ENCODE results near the gene GRIFIN. TPM values are rescaled to one million over a fixed set of nuclear protein-coding genes. Genes with fewer than 3 reads are reported as not detected.

The GRIFIN gene
- total RNA-seq, 6 donors from 2014 or later = not detected

DNA sequence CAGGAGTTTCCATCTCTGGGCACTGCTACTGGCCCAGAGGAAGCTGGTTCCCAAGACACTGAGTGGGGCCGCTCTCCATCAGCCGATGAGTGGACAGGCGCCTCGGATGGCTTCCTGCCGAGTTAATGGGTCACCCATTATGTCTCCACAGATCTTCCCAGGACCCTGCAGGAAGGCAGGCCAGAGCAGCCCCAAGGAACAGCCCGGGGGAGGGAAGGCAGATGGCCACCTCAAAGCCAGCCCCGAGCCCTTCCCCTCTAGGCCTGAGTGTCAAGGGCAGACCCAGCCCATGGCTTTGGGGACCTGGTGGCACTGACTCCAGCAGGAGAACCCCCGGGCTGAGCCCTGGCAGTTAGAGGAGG is 40.0 kb upstream of the GRIFIN start:
- peak in 1 of 2 donors; percentile 45 for DNase-seq
- TF ChIP-seq, protein P1, sequence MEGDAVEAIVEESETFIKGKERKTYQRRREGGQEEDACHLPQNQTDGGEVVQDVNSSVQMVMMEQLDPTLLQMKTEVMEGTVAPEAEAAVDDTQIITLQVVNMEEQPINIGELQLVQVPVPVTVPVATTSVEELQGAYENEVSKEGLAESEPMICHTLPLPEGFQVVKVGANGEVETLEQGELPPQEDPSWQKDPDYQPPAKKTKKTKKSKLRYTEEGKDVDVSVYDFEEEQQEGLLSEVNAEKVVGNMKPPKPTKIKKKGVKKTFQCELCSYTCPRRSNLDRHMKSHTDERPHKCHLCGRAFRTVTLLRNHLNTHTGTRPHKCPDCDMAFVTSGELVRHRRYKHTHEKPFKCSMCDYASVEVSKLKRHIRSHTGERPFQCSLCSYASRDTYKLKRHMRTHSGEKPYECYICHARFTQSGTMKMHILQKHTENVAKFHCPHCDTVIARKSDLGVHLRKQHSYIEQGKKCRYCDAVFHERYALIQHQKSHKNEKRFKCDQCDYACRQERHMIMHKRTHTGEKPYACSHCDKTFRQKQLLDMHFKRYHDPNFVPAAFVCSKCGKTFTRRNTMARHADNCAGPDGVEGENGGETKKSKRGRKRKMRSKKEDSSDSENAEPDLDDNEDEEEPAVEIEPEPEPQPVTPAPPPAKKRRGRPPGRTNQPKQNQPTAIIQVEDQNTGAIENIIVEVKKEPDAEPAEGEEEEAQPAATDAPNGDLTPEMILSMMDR (IDR thresholded peaks at IDR 0.05) = no peak
- TF ChIP-seq POLR2A (IDR thresholded peaks at IDR 0.05) = no peak
- TF ChIP-seq EP300 (IDR thresholded peaks at IDR 0.05) = no peak
- TF ChIP-seq POLR2AphosphoS5 (IDR thresholded peaks at IDR 0.05) = no peak
- no peak for ATAC-seq (ENCODE audit: low FRiP score in 2 of 2)
- H3K27ac ChIP-seq = no peak overlapping the region
- H3K36me3 ChIP-seq = no peaks in the 10 kb centered on the region
- 95% methylated on average over 8 of the region's 8 CpGs; no CpG with 5 or more reads in 1 of the 2 donors for WGBS, 2 donors
- H3K27me3 ChIP-seq = peaks cover 0 to 2% (median 0%) of the 10 kb centered on the region in 4 donors
- no peak overlapping the region for H3K4me3 ChIP-seq
- no peaks in the 10 kb centered on the region for H3K9me3 ChIP-seq
- H3K4me1 ChIP-seq = peaks cover 39 to 46% (median 41%) of the 10 kb centered on the region in 4 donors

DNA sequence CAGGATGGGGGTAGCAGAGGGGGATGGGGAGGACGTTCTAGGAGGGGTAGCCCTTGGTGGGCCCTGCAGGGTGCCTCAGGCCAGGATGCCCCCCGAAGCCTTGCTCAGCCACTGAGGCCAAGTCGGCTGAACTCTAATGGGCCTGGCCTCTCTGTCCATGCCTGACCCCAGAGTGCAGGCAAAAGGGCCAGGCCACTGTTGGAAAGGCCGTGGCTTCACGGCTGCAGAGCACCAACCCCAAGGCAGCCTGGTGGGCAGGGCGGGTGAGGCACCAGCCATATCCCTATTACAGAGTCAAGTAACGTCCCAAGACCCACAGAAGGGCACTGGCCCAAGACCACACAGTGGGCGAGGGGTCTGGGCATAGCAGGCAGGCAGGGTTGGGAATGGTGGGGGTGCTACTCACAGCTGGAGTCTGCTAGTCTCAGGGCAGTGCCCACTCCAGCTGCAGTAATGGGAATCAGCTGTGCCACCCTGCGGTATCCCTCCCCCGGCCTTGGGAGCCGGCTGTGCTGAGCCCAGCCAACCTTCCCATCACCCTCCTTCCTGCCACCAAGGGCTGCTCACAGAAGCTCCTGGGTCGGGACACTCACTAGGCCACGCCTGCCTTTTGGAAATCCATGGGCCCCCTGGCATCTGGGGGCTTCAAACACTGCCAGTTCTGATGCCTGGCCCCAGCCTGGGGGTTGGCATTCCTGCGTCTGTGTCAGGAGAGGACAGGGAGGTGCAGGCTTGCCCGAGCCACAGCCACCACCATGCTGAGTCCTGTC is 39.4 kb upstream of the GRIFIN start:
- H3K9me3 ChIP-seq = no peaks in the 10 kb centered on the region
- no peak for TF ChIP-seq POLR2AphosphoS5 (IDR thresholded peaks at IDR 0.05)
- TF ChIP-seq, protein P1 (IDR thresholded peaks at IDR 0.05) = no peak
- no peak for TF ChIP-seq POLR2A (IDR thresholded peaks at IDR 0.05)
- no peak for TF ChIP-seq EP300 (IDR thresholded peaks at IDR 0.05)

DNA sequence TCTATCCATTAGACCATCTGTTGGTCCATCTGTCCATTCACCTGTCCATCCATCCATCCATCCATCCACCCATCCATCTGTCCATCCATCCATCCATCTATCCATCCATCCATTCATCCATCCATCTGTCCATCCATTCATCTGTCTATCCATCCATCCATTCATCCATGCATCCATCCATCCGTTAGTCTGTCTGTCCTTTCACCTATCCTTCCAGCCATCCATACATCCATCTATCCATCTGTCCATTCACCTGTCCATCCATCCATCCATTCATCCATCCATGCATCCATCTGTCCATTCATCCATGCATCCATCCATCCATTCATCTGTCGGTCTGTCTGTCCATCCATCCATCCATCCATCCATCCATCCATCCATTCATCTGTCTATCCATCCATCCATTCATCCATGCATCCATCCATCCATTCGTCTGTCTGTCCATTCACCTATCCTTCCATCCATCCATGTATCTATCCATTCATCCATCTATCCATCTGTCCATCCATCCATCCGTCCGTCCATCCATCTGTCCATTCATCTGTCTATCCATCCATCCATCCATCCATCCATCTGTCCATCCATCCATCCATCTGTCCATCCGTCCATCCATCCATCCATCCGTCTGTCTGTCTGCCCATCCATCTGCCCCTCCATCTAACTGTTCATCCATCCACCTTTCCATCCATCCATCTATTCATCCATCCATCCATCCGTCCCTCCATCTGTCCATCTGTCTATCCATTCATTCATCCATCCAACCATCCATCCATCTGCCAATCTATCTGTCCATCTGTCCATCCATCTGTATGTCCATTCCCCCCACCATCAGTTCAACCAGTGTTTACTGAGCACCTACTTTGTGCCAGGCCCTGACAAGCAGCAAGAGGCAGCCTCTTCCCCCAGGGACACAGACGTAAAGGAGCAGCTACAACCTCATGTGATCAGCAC is 38.5 kb upstream of the GRIFIN start:
- H3K36me3 ChIP-seq = no peaks in the 10 kb centered on the region
- TF ChIP-seq EP300 (IDR thresholded peaks at IDR 0.05) (no peak), POLR2AphosphoS5 (IDR thresholded peaks at IDR 0.05) (no peak), POLR2A (IDR thresholded peaks at IDR 0.05) (no peak)
- TF ChIP-seq, protein P1 (IDR thresholded peaks at IDR 0.05) = no peak
- H3K9me3 ChIP-seq = no peaks in the 10 kb centered on the region
- no peak overlapping the region for H3K4me3 ChIP-seq
- DNase-seq (no peak), ATAC-seq (ENCODE audit: low FRiP score in 2 of 2) (no peak)
- WGBS, 2 donors = 79 to 89% methylated on average over 9 of the region's 9 CpGs
- H3K27ac ChIP-seq = no peak overlapping the region
- H3K27me3 ChIP-seq = no peaks in the 10 kb centered on the region
- H3K4me1 ChIP-seq = peaks cover 40 to 46% (median 43%) of the 10 kb centered on the region in 4 donors

More for the DNA sequence above, 39.4 kb upstream of the GRIFIN start:
- H3K27me3 ChIP-seq = no peaks in the 10 kb centered on the region
- no peak for ATAC-seq (ENCODE audit: low FRiP score in 2 of 2)
- H3K36me3 ChIP-seq = no peaks in the 10 kb centered on the region
- H3K4me1 ChIP-seq = peaks cover 39 to 46% (median 42%) of the 10 kb centered on the region in 4 donors
- no peak overlapping the region for H3K27ac ChIP-seq
- 87 to 91% methylated on average over 6 to 11 of the region's 15 CpGs for WGBS, 2 donors
- H3K4me3 ChIP-seq = no peak overlapping the region
- peak in 1 of 2 donors; percentile 56 for DNase-seq

DNA sequence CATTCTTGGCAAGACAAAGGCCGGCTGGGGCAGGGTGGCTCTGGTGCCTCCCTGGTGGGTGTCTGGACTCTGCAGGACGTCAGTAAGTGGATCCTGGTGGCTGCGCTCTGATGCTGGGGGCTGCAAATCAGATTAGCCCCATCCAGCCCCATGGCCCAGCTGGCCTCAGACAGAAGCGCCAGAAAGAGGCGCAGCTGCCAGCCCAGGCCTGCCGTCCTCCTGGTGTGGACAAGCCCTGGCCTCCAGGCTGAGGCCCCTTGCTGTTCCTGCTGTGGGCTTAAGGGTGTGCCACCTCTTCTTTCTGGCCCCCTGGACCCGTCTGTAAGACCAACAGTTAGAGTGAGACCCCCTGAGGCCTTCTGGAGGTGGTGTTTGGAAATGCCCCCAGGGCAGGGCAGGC is 37.5 kb upstream of the GRIFIN start:
- Histone ChIP-seq H3K4me3 (no peak overlapping the region), H3K27ac (no peak overlapping the region), H3K4me1 (peaks cover 43 to 48% (median 45%) of the 10 kb centered on the region in 4 donors), H3K36me3 (no peaks in the 10 kb centered on the region), H3K9me3 (no peaks in the 10 kb centered on the region), H3K27me3 (no peaks in the 10 kb centered on the region)
- WGBS, 2 donors = 95 to 96% methylated on average over 4 to 6 of the region's 7 CpGs
- TF ChIP-seq POLR2AphosphoS5 (IDR thresholded peaks at IDR 0.05) (no peak), EP300 (IDR thresholded peaks at IDR 0.05) (no peak), POLR2A (IDR thresholded peaks at IDR 0.05) (no peak)
- TF ChIP-seq, protein P1 (IDR thresholded peaks at IDR 0.05) = no peak
- DNase-seq (peak in 1 of 2 donors; percentile 62), ATAC-seq (ENCODE audit: low FRiP score in 2 of 2) (no peak)
